Hepatocyte (in vitro differentiated cells): ENCODE results near the gene VANGL2. TPM values are rescaled to one million over a fixed set of nuclear protein-coding genes. Genes with fewer than 3 reads are reported as not detected.
A peak's percentile ranks its signal among the peaks of the same experiment; 100 is the strongest.
"Not testable (repeated sequence)": the region's sequence is repeated elsewhere in the genome, so short reads cannot be mapped to it uniquely, and the experiment has no call there.

Experiments used
- DNase-seq: peaks from one replicate; pipeline ENCODE4 v3.0.0-alpha.2; 2016; ENCODE audit warnings: low spot score
- H2AFZ ChIP-seq: fragments of 200-600 bp; sonication (generic); 2 replicates; pipeline ENCODE4 v1.6.0; 2016; ENCODE audit warnings: antibody characterized with exemption, mild to moderate bottlenecking
- H3K27ac ChIP-seq: fragments of 200-600 bp; sonication (generic); 2 replicates; pipeline ENCODE4 v1.5.1; 2016; ENCODE audit warnings: mild to moderate bottlenecking
- H3K27me3 ChIP-seq: fragments of 200-600 bp; sonication (generic); 2 replicates; pipeline ENCODE4 v1.6.1; 2016
- H3K36me3 ChIP-seq: fragments of 200-600 bp; sonication (generic); replicated peaks from 2 replicates; pipeline ENCODE4 v1.5.1; 2016; ENCODE audit warnings: low read depth; ENCODE audit not compliant: insufficient read depth
- H3K4me1 ChIP-seq: fragments of 200-600 bp; sonication (generic); 2 replicates; pipeline ENCODE4 v1.5.1; 2016; ENCODE audit warnings: mild to moderate bottlenecking, moderate library complexity; ENCODE audit not compliant: insufficient read depth
- H3K4me2 ChIP-seq: fragments of 200-600 bp; sonication (generic); 2 replicates; pipeline ENCODE4 v1.6.0; 2016
- H3K4me3 ChIP-seq: fragments of 200-600 bp; sonication (generic); 2 replicates; pipeline ENCODE4 v1.5.1; 2016; ENCODE audit warnings: mild to moderate bottlenecking
- H3K79me2 ChIP-seq: fragments of 200-600 bp; sonication (generic); 2 replicates; pipeline ENCODE4 v1.6.0; 2017; ENCODE audit warnings: mild to moderate bottlenecking
- H3K9me2 ChIP-seq: fragments of 200-600 bp; sonication (generic); replicated peaks from 2 replicates; pipeline ENCODE4 v1.6.0; 2017; ENCODE audit warnings: mild to moderate bottlenecking; ENCODE audit not compliant: insufficient read depth
- H3K9me3 ChIP-seq: fragments of 200-600 bp; sonication (generic); 2 replicates; pipeline ENCODE4 v1.5.1; 2016; ENCODE audit warnings: low read depth, mild to moderate bottlenecking
- H4K20me1 ChIP-seq: fragments of 200-600 bp; sonication (generic); 2 replicates; pipeline ENCODE4 v1.6.0; 2016; ENCODE audit warnings: mild to moderate bottlenecking; ENCODE audit not compliant: insufficient read depth, poor library complexity, severe bottlenecking
- EZH2 ChIP-seq: fragments of 200-600 bp; sonication (generic); IDR thresholded peaks from 2 replicates; pipeline ENCODE4 v1.6.1; 2016; ENCODE audit warnings: antibody characterized with exemption, mild to moderate bottlenecking, borderline replicate concordance
- EZH2phosphoT487 ChIP-seq: fragments of 200-600 bp; sonication (generic); IDR thresholded peaks from one replicate; pipeline ENCODE4 v1.6.1; 2018; ENCODE audit warnings: antibody characterized with exemption, mild to moderate bottlenecking, low read depth, moderate library complexity; ENCODE audit not compliant: unreplicated experiment, severe bottlenecking
- WGBS: methylation state at CpG from one replicate; pipeline ENCODE4 v1.1.6; 2016; ENCODE audit warnings: low lambda C conversion rate; ENCODE audit errors: missing lambda C conversion rate; 5-methylcytosine and 5-hydroxymethylcytosine counted together
- polyA plus RNA-seq: library from polyadenylated mRNA; unstranded; fragments of >200 nt; fragmentation: Nextera tagmentation; extraction: Ambion mirVana; gene quantifications from 2 replicates; pipeline ENCODE4 v1.2.1, GENCODE V29; 2016
- total RNA-seq: library from RNA; depleted of rRNA; stranded (reverse); fragments of >200 nt; gene quantifications from 2 replicates; pipeline ENCODE4 v1.2.3, GENCODE V29; 2014
- TF ChIP-seq, protein P1 (sequence below): fragments of 200-600 bp; sonication (generic); IDR thresholded peaks from 2 replicates; pipeline ENCODE4 v1.5.1; 2016; ENCODE audit warnings: antibody characterized with exemption, mild to moderate bottlenecking; ENCODE audit not compliant: poor library complexity

The VANGL2 gene
- total and polyA plus RNA-seq, 2 experiments from 2014 or later, result 8.2 to 10.9 TPM

DNA sequence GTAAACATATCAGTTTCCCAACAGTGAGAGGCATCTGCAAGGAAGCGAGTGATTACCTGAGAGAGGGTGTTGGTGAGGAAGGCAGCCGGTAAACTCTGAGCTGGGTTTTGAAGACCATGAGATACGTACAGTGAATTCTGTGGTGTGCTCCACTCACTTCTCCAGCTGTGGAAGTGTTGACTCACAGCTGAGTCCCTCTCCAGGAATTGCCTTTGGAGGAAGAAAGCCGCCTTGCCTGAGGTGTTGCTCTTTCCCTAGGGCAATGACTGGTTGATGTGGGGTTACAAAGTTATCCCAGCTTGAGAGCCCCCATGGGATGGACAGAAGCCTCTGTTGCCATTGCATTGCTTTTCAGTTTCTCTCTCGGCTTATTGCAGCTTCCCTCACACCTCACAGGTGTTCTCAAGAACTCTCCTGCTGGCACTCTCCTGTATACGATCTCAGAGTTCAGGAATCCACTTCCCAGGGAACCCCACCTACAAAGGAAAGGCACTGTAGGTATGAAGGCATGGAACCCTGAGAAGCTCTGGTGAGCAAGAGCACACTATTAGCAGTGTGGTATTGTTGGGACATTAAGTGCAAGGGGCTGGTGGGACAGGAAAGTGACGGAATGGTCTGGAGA is 22.7 kb upstream of the VANGL2 start:
- H3K4me3 ChIP-seq, result no peak overlapping the region
- no peaks in the 10 kb centered on the region for H3K36me3 ChIP-seq
- no peak overlapping the region for H3K27ac ChIP-seq
- no peaks in the 10 kb centered on the region for H3K4me1 ChIP-seq
- H3K4me2 ChIP-seq, result no peak overlapping the region
- H3K79me2 ChIP-seq, result no peaks in the 10 kb centered on the region
- no peaks in the 10 kb centered on the region for H4K20me1 ChIP-seq
- no peaks in the 10 kb centered on the region for H3K9me3 ChIP-seq
- 67% methylated on average over 7 of the region's 7 CpGs for WGBS
- TF ChIP-seq EZH2phosphoT487 (no peak), EZH2 (no peak)
- TF ChIP-seq, protein P1, sequence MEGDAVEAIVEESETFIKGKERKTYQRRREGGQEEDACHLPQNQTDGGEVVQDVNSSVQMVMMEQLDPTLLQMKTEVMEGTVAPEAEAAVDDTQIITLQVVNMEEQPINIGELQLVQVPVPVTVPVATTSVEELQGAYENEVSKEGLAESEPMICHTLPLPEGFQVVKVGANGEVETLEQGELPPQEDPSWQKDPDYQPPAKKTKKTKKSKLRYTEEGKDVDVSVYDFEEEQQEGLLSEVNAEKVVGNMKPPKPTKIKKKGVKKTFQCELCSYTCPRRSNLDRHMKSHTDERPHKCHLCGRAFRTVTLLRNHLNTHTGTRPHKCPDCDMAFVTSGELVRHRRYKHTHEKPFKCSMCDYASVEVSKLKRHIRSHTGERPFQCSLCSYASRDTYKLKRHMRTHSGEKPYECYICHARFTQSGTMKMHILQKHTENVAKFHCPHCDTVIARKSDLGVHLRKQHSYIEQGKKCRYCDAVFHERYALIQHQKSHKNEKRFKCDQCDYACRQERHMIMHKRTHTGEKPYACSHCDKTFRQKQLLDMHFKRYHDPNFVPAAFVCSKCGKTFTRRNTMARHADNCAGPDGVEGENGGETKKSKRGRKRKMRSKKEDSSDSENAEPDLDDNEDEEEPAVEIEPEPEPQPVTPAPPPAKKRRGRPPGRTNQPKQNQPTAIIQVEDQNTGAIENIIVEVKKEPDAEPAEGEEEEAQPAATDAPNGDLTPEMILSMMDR, result no peak
- H3K27me3 ChIP-seq, result no peaks in the 10 kb centered on the region
- H3K9me2 ChIP-seq, result no peaks in the 10 kb centered on the region
- DNase-seq, result no peak
- H2AFZ ChIP-seq, result no peak overlapping the region

DNA sequence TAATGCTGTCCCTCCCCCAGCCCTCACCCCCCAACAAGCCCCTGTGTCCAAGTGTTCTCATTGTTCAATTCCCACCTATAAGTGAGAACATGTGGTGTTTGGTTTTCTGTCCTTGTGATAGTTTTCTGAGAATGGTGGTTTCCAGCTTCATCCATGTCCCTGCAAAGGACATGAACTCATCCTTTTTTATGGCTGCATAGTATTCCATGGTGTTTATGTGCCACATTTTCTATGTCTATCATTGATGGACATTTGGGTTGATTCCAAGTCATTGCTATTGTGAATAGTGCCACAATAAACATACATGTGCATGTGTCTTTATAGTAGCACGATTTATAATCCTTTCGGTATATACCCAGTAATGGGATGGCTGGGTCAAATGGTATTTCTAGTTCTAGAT is 15.6 kb upstream of the VANGL2 start:
- H4K20me1 ChIP-seq, H3K27ac ChIP-seq, H3K36me3 ChIP-seq, H3K4me1 ChIP-seq, H3K9me3 ChIP-seq, H2AFZ ChIP-seq, H3K27me3 ChIP-seq, H3K79me2 ChIP-seq, H3K4me3 ChIP-seq, DNase-seq, H3K9me2 ChIP-seq, H3K4me2 ChIP-seq: not testable (repeated sequence)
- WGBS, result 98% methylated on average over 2 of the region's 2 CpGs

DNA sequence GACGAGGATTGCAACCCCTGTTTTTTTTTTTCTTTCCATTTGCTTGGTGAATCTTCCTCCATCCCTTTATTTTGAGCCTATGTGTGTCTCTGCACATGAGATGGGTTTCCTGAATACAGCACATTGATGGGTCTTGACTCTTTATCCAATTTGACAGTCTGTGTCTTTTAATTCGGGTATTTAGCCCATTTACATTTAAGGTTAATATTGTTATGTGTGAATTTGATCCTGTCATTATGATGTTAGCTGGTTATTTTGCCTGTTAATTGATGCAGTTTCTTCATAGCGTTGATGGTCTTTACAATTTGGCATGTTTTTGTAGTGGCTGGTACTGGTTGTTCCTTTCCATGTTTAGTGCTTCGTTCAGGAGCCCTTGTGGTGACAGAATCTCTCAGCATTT is 12.0 kb upstream of the VANGL2 start:
- not testable (repeated sequence) for H3K27me3 ChIP-seq, H2AFZ ChIP-seq, H3K79me2 ChIP-seq, H3K9me3 ChIP-seq, H3K4me3 ChIP-seq, H3K27ac ChIP-seq, H3K4me2 ChIP-seq, H3K9me2 ChIP-seq, H3K4me1 ChIP-seq, DNase-seq, H3K36me3 ChIP-seq, H4K20me1 ChIP-seq
- 68% methylated on average over 4 of the region's 4 CpGs for WGBS

DNA sequence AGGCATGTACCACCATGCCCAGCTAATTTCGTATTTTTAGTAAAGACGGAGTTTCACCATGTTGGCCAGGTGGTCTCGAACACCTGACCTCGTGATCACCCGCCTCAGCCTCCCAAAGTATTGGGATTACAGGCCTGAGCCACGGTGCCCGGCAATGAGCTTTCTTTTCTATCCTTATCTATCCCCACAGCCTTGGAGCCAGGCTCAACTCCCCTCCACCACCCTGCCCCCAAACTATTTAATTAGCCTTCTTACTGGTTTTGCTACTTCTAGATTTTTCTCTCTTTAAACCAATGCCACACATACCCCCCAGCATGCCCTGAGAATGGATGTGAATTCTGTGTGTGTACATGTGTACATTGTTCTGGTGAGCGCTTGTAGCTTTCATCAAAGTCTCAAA is 5.7 kb upstream of the VANGL2 start:
- H2AFZ ChIP-seq, result no peak overlapping the region
- no peaks in the 10 kb centered on the region for H4K20me1 ChIP-seq
- no peaks in the 10 kb centered on the region for H3K36me3 ChIP-seq
- H3K4me2 ChIP-seq, result no peak overlapping the region
- no peaks in the 10 kb centered on the region for H3K9me3 ChIP-seq
- H3K79me2 ChIP-seq, result no peaks in the 10 kb centered on the region
- H3K9me2 ChIP-seq, result no peaks in the 10 kb centered on the region
- TF ChIP-seq EZH2phosphoT487, result no peak
- TF ChIP-seq, protein P1, result no peak
- H3K4me3 ChIP-seq, result no peak overlapping the region
- peak; percentile 1 for DNase-seq
- no peaks in the 10 kb centered on the region for H3K4me1 ChIP-seq
- H3K27ac ChIP-seq, result no peak overlapping the region
- no peaks in the 10 kb centered on the region for H3K27me3 ChIP-seq
- 93% methylated on average over 8 of the region's 8 CpGs for WGBS
